ENCODE data around the gene TNFAIP2. TPM values are rescaled to one million over a fixed set of nuclear protein-coding genes. Genes with fewer than 3 reads are reported as not detected.

The TNFAIP2 gene
- total and polyA plus RNA-seq, 9 of the 15 experiments (the other 6 are each of a cell fraction or from before 2014, with no cell fraction given), result 22.6 to 68.6 (median 44.6) TPM

- no peak for TF ChIP-seq KAT8 (IDR thresholded peaks at IDR 0.05; ENCODE audit: low read depth)
Observed at GRCh38 chr14:103133210-103134140, 10.2 kb downstream of the TNFAIP2 start (continued).

DNA sequence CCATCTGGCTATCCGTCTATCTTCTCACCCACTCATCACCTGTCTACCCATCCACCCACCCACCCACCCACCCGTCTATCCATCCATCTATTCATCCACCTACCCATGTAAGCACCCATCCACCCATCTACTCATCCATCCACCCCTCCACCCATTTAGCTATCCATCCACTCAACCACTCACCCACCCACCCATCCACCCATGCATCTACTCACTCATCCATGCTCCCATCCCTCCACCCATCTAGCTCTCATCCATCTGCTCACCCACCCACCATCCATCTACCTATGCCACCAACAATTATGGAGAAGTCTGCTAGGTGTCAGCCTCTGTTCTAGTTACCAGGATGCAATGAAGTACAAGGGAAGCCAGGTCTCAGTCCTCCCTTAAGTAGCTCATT lies 11.1 kb downstream of the TNFAIP2 start:
- intact Hi-C loops (cut with micrococcal nuclease) (no loop called here), in situ Hi-C loops (cut with MboI) (no loop called here)
- Histone ChIP-seq H3K9me3 (replicated peaks; ENCODE audit: control insufficient read depth, insufficient read depth, low read depth, low read length) (no peaks in the 10 kb centered on the region), H4K20me1 (replicated peaks; ENCODE audit: control insufficient read depth, insufficient read depth, low read length) (no peaks in the 10 kb centered on the region), H3K4me2 (ENCODE audit: insufficient read depth, low read length) (no peak overlapping the region), H3K79me2 (ENCODE audit: control insufficient read depth, insufficient read depth, low read length) (no peaks in the 10 kb centered on the region), H3K27ac (ENCODE audit: extremely low read depth, low read depth, low read length) (no peak overlapping the region), H3K36me3 (ENCODE audit: control insufficient read depth, insufficient read depth, low read length) (peaks cover 60% of the 10 kb centered on the region; the same call in 2 of the 3 replicates), H3K27me3 (ENCODE audit: control insufficient read depth in 2 of 2, insufficient read depth in 2 of 2, low read length in 2 of 2) (no peaks in the 10 kb centered on the region), H3K9me1 (ENCODE audit: control insufficient read depth, insufficient read depth, low read length) (no peaks in the 10 kb centered on the region), H2AFZ (ENCODE audit: low read depth, low read length) (no peak overlapping the region), H3K9ac (ENCODE audit: insufficient read depth in 1 of 2, low read depth in 2 of 2, low read length in 2 of 2) (no peak overlapping the region), H3K4me3 (no peak overlapping the region), H3K4me1 (replicated peaks in 1 of 2; ENCODE audit: control insufficient read depth in 2 of 2, insufficient read depth in 2 of 2, low read length in 2 of 2) (peaks cover 14 to 42% of the 10 kb centered on the region in 2 experiments; a peak in 4 of 5 replicates)
- FAIRE-seq (no peak), ATAC-seq (no peak), DNase-seq (ENCODE audit: extremely low read depth in 1 of 4, low spot score in 3 of 4) (no peak)
- TF ChIP-seq GABPB2 (CRISPR knock-in tag; conservative IDR thresholded peaks at IDR 0.05) (no peak), TEAD1 (CRISPR knock-in tag; IDR thresholded peaks at IDR 0.05) (no peak), MAFK (IDR thresholded peaks at IDR 0.05; ENCODE audit: low read length) (no peak), MNT (conservative IDR thresholded peaks at IDR 0.05) (no peak), FIP1L1 (IDR thresholded peaks at IDR 0.05; ENCODE audit: low read depth, low read length, poor library complexity, severe bottlenecking) (no peak), KDM4B (IDR thresholded peaks at IDR 0.05; ENCODE audit: borderline replicate concordance in 2 of 2, low read depth in 1 of 2) (no peak), NFIC (IDR thresholded peaks at IDR 0.05) (no peak), ZNF3 (CRISPR knock-in tag; IDR thresholded peaks at IDR 0.05) (no peak), ZNF24 (IDR thresholded peaks at IDR 0.05) (no peak), TRIM28 (IDR thresholded peaks at IDR 0.05) (no peak), MEF2A (IDR thresholded peaks at IDR 0.05; ENCODE audit: control insufficient read depth, low read depth, low read length) (no peak), DLX4 (CRISPR knock-in tag; IDR thresholded peaks at IDR 0.05) (no peak), TAF1 (IDR thresholded peaks at IDR 0.05; ENCODE audit: control insufficient read depth, extremely low read depth, insufficient read depth, low read length, severe bottlenecking) (no peak), DPF2 (IDR thresholded peaks at IDR 0.05) (no peak), BACH1 (tag; IDR thresholded peaks at IDR 0.05) (no peak), ZNF57 (CRISPR knock-in tag; IDR thresholded peaks at IDR 0.05) (no peak), ESRRA (IDR thresholded peaks at IDR 0.05; ENCODE audit: borderline replicate concordance, low read depth) (no peak), ZNF239 (CRISPR knock-in tag; IDR thresholded peaks at IDR 0.05) (no peak), POLR2AphosphoS5 (IDR thresholded peaks at IDR 0.05; ENCODE audit: control insufficient read depth, insufficient read depth, low read depth, low read length) (no peak)
- ChIA-PET POLR2A (interaction anchor here (0.6 to 1.8 kb wide), 2 partner anchors 172 to 203 kb away, joined by 3 to 5 read pairs; no protein-coding TSS in a partner anchor), CTCF (ENCODE audit: low intra/inter-chr PET ratio) (no interaction called here)
- WGBS (ENCODE audit: insufficient coverage, low coverage, missing lambda C conversion rate), result no CpG with 5 or more reads among the region's 2 CpGs
- BruUV-seq (replicated peaks), result no TSS peak

Data from K562 (cell line).